Cardiac muscle cell (in vitro differentiated cells and primary cell): ENCODE measurements around the gene PLA2G6. TPM values are rescaled to one million over a fixed set of nuclear protein-coding genes. Genes with fewer than 3 reads are reported as not detected.

Experiments
- DNase-seq, 2 donors: peaks; one replicate each; pipeline versions ENCODE4 v3.0.0 to v3.0.0-alpha.2; 2010 to 2017; ENCODE audit warnings: low read depth in 1 of 2, low spot score in 1 of 2
- H3K27ac ChIP-seq: fragments of 200-600 bp; sonication (generic); 2 replicates; pipeline ENCODE4 v1.5.1; 2016
- H3K27me3 ChIP-seq: fragments of 200-600 bp; sonication (generic); 2 replicates; pipeline ENCODE4 v1.6.0; 2016; ENCODE audit warnings: control low read depth
- H3K36me3 ChIP-seq: fragments of 200-600 bp; sonication (generic); 2 replicates; pipeline ENCODE4 v1.5.1; 2016; ENCODE audit warnings: control low read depth
- H3K4me1 ChIP-seq: fragments of 200-600 bp; sonication (generic); 2 replicates; pipeline ENCODE4 v1.8.1; 2017; ENCODE audit warnings: low read depth, mild to moderate bottlenecking, mixed run types
- H3K4me3 ChIP-seq: fragments of 200-600 bp; sonication (generic); 2 replicates; pipeline ENCODE4 v1.5.1; 2016; ENCODE audit warnings: mild to moderate bottlenecking
- H3K9me3 ChIP-seq: fragments of 200-600 bp; sonication (generic); 2 replicates; pipeline ENCODE4 v1.5.1; 2017; ENCODE audit warnings: low read depth, mild to moderate bottlenecking, control low read depth
- CTCF ChIP-seq: IDR thresholded peaks from 2 replicates; pipeline ENCODE4 v1.5.1; 2012; ENCODE audit warnings: low read depth, mild to moderate bottlenecking, low read length
- polyA plus RNA-seq: library from polyadenylated mRNA; unstranded; fragments of >200 nt; fragmentation: Nextera tagmentation; extraction: Ambion mirVana; gene quantifications from 2 replicates; pipeline ENCODE4 v1.2.1, GENCODE V29; 2016
- total RNA-seq: library from RNA; depleted of rRNA; stranded (reverse); fragments of >200 nt; gene quantifications from 2 replicates; pipeline ENCODE4 v1.2.3, GENCODE V29; 2016

The PLA2G6 gene
- total and polyA plus RNA-seq, 2 experiments from 2014 or later: 30.9 to 41.5 TPM

GRCh38 chr22:38127869-38128268, 53.8 kb downstream of the PLA2G6 start:
- Histone ChIP-seq H3K27ac (no peak overlapping the region), H3K4me1 (no peaks in the 10 kb centered on the region), H3K9me3 (no peaks in the 10 kb centered on the region), H3K36me3 (no peaks in the 10 kb centered on the region), H3K27me3 (no peaks in the 10 kb centered on the region), H3K4me3 (no peak overlapping the region)
- no peak for TF ChIP-seq CTCF
- DNase-seq: no peak

GRCh38 chr22:38126928-38127668, 54.5 kb downstream of the PLA2G6 start:
- no peak for TF ChIP-seq CTCF
- no peak for DNase-seq
- H3K27me3 ChIP-seq: no peaks in the 10 kb centered on the region
- no peak overlapping the region for H3K4me3 ChIP-seq
- no peak overlapping the region for H3K27ac ChIP-seq
- no peaks in the 10 kb centered on the region for H3K4me1 ChIP-seq
- no peaks in the 10 kb centered on the region for H3K36me3 ChIP-seq
- H3K9me3 ChIP-seq: no peaks in the 10 kb centered on the region

- Histone ChIP-seq H3K27ac (no peak overlapping the region), H3K27me3 (no peaks in the 10 kb centered on the region), H3K4me3 (no peak overlapping the region), H3K4me1 (no peaks in the 10 kb centered on the region), H3K36me3 (no peaks in the 10 kb centered on the region), H3K9me3 (no peaks in the 10 kb centered on the region)
- no peak for DNase-seq
- no peak for TF ChIP-seq CTCF
Measured at GRCh38 chr22:38125751-38126201, 55.9 kb downstream of the PLA2G6 start.

GRCh38 chr22:38125038-38125610, 56.5 kb downstream of the PLA2G6 start:
- no peak for TF ChIP-seq CTCF
- Histone ChIP-seq H3K36me3 (no peaks in the 10 kb centered on the region), H3K9me3 (no peaks in the 10 kb centered on the region), H3K4me3 (no peak overlapping the region), H3K27me3 (no peaks in the 10 kb centered on the region), H3K4me1 (no peaks in the 10 kb centered on the region), H3K27ac (no peak overlapping the region)
- no peak for DNase-seq

GRCh38 chr22:38124236-38124974, 57.2 kb downstream of the PLA2G6 start:
- no peak for TF ChIP-seq CTCF
- no peak overlapping the region for H3K27ac ChIP-seq
- no peak for DNase-seq
- H3K27me3 ChIP-seq: no peaks in the 10 kb centered on the region
- H3K4me3 ChIP-seq: no peak overlapping the region
- no peaks in the 10 kb centered on the region for H3K36me3 ChIP-seq
- H3K4me1 ChIP-seq: no peaks in the 10 kb centered on the region
- H3K9me3 ChIP-seq: no peaks in the 10 kb centered on the region
